Erythroblast (primary cell): Measurements from ENCODE around the gene TTC28.
"Not testable (repeated sequence)": the region's sequence is repeated elsewhere in the genome, so short reads cannot be mapped to it uniquely, and the experiment has no call there.

Source experiments
- DNase-seq, 2 experiments: peaks; one replicate each; lab custom pipeline; 2025; lab: John Stamatoyannopoulos, UW
- GATA1 ChIP-seq: IDR thresholded peaks from 2 replicates; pipeline ENCODE4 v1.6.1; 2011; ENCODE audit warnings: low read depth, mild to moderate bottlenecking, control low read depth, low read length, moderate library complexity
- POLR2A ChIP-seq: IDR thresholded peaks from 2 replicates; pipeline ENCODE4 v1.6.1; 2011; ENCODE audit warnings: mild to moderate bottlenecking, low read length

Gene TTC28

GRCh38 chr22:28188178-28188879 is 491.3 kb downstream of the TTC28 start:
- no peak for DNase-seq
- TF ChIP-seq POLR2A: no peak
- no peak for TF ChIP-seq GATA1

- DNase-seq: no peak
- TF ChIP-seq POLR2A (no peak), GATA1 (no peak)
These were observed 492.0 kb downstream of the TTC28 start for GRCh38 chr22:28187612-28188011.

DNA sequence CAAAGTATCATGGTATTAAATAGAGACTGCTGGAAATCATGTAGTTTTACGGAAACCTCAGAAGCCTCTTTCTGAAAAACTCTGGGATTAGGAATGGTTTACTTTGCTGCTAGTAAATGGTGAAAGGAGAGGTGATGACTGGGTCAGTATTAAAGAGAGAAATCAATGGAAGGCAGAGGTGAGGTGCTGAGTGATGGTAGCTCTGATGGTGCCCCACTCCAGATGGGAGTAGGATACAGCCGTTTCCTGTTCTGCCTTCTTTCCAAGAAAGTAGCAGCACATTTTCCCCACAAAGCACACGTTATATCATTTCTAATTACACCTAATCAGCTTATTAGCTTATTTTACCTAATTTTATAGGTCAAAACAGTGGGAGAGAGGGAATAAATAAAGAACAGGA is 493.0 kb downstream of the TTC28 start:
- TF ChIP-seq POLR2A (no peak), GATA1 (no peak)
- DNase-seq: no peak

- no peak for DNase-seq
- TF ChIP-seq GATA1 (no peak), POLR2A (no peak)
These were observed 494.5 kb downstream of the TTC28 start for GRCh38 chr22:28185130-28185529.

DNA sequence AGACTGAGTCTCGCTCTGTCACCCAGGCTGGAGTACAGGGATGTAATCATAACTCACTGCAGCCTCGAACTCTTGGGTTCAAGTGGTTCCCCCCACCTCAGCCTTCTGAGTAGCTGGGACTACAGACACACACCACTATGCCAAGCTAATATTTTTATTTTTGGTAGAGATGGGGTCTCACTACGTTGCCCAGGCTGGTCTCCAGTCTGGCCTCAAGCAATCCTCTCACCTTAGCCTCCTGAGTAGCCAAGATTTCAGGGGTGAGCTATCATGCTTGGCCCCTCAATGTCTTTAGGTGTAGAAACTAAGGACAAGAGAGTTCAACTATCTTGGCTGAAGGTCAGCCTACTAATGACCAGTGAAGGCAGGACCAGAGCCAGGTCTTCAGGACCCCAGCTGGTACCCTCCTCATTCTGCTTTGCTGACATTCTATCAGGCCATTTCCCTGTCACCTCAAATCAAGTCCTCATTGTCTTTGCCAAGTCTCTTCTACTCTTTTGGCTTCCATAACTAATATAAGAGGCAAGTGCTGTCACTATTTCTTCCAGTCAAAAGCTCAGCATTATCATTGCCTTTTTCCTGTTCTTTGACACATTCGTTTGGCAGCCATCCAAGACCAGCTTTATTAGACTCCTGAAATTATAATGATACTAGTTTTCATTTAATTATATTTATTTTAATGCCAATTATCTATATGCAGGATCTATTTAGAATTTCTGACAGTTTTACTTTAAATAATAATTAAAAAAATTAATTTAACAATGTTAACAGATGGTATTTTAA is 496.4 kb downstream of the TTC28 start:
- no peak for TF ChIP-seq POLR2A
- TF ChIP-seq GATA1: no peak
- no peak for DNase-seq

GRCh38 chr22:28180804-28181731 is 498.6 kb downstream of the TTC28 start:
- TF ChIP-seq POLR2A (no peak), GATA1 (no peak)
- no peak for DNase-seq

GRCh38 chr22:28179392-28179791 is 500.2 kb downstream of the TTC28 start:
- TF ChIP-seq GATA1 (no peak), POLR2A (no peak)

DNA sequence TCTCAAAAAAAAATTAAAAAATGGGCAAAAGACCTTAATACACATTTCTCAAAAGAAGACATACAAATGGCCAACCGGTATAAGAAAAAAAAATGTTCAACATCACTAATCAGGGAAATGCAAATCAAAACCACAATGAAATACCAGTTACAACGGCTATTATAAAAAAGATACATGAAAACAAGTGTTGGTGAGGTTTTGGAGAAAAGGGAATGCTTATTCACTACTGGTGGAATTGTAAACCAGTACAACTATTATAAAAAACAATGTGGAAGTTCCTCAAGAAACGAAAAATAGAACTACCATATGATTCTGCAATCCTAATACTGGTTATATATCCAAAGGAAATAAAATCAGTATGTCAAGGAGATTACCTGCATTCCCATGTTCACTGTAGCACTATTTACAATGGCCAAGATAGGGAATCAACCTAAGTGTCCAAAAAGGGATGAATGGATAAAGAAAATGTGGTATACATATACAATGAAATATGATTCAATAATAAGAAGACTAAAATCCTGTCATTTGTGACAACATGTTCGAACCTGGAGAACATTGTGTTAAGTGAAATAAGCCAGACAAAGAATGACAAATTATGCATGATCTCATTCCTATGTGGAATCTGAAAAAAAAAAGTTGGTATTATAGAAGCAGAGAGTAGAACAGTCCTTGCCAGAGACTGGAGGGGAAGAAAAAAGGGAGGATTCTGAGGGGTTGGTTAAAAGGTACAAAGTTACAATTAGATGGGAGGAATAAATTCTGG is 503.7 kb downstream of the TTC28 start:
- DNase-seq: no peak
- TF ChIP-seq GATA1: no peak
- TF ChIP-seq POLR2A: no peak

More at GRCh38 chr22:28179392-28179791, 500.2 kb downstream of the TTC28 start:
- DNase-seq: no peak

GRCh38 chr22:28174509-28174908 is 505.1 kb downstream of the TTC28 start:
- no peak for DNase-seq
- TF ChIP-seq POLR2A (no peak), GATA1 (no peak)

DNA sequence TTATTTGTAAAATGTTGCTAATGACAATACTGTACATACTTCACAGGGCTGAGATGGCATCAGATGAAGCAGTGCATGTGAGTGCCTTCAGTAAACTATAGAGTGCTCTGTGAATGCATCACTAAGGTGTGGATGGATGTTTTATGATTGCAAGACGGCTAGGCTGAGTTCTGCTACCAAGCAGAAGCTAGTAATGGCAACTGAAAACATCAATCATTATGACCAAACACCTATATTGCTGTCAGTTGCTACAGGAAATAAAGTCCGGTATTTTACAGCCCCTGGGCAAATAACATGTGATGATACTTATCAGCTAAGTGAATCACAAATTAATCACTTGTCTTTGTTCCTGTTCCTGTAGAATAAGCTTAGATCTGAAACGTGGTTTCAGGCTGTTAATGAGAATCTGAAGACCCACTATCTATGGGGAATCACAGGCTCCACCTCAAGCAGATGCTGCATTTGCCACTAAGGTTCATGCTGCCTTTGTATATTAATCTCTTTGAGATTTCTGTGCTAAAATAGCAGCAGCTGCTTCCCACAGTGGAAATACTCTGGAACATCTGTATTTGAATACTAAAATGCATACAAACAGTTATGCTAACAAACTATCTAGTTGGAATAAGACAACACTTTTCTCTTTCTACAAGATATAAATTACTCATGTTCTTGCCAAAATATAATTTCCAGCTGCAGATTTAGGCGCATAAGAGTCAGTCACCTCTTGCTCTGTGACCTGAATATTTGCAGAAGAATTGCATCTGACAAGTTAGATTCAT is 506.6 kb downstream of the TTC28 start:
- DNase-seq: no peak
- no peak for TF ChIP-seq POLR2A
- TF ChIP-seq GATA1: no peak

- DNase-seq: no peak
- TF ChIP-seq GATA1 (no peak), POLR2A (no peak)
These were observed 507.9 kb downstream of the TTC28 start for GRCh38 chr22:28171712-28172111.

DNA sequence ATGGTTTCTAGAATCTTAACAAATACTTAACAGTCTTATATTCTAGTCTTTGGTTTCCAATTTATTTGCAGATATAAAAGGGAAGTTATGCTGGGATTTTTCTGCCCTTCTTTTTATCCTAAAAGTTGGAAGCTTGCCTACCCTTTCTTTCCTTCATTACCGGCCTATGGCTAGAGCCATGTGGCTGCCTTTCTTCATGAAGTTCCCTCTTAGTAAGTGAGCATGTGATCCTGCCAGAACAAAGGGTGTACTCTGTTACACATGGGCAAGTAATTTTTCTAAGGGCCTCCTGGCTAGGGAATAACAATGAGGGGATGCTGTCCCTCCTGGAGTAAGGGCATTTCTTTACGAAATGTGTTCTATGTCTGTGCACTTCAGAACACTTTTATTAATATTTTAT is 508.5 kb downstream of the TTC28 start:
- TF ChIP-seq POLR2A (no peak), GATA1 (no peak)

DNA sequence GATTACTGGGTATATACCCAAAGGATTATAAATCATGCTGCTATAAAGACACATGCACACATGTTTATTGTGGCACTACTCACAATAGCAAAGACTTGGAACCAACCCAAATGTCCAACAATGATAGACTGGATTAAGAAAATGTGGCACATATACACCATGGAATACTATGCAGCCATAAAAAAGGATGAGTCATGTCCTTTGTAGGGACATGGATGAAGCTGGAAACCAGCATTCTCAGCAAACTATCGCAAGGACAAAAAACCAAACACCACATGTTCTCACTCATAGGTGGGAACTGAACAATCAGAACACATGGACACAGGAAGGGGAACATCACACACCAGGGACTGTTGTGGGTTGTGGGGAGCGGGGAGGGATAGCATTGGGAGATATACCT is 510.3 kb downstream of the TTC28 start:
- DNase-seq: not testable (repeated sequence)

More for the DNA sequence above, 508.5 kb downstream of the TTC28 start:
- no peak for DNase-seq
